Measurements from ENCODE around the gene PPM1B. TPM values are rescaled to one million over a fixed set of nuclear protein-coding genes. Genes with fewer than 3 reads are reported as not detected.

PPM1B gene
- total RNA-seq = 9.1 and 9.3 TPM in 2 replicates

GRCh38 chr2:44168681-44169154 is at the start of gene PPM1B:
PPM1B (plus strand) TSS chr2:44168875; CDS start chr2:44201200, 32,325 bp downstream.

Other genes with a start within 250 kb of the PPM1B start
- 30.6 and 47.4 TPM in 2 replicates for gene LRPPRC, start 172.9 kb upstream of the PPM1B start, total RNA-seq
- 0.26 TPM in 1 of 2 replicates, not detected in the other for gene SLC3A1, start 106.6 kb downstream of the PPM1B start, total RNA-seq
- 24.3 and 27.2 TPM in 2 replicates for gene PREPL, start 192.6 kb downstream of the PPM1B start, total RNA-seq
- gene CAMKMT, start 193.1 kb downstream of the PPM1B start, total RNA-seq = 4.9 and 5.7 TPM in 2 replicates

Data from pericardium fibroblast (primary cell).